ENCODE results near the gene GALR3. TPM values are rescaled to one million over a fixed set of nuclear protein-coding genes. Genes with fewer than 3 reads are reported as not detected.

Gene GALR3
- total and polyA plus RNA-seq, 2 experiments from 2014 or later, result 0.29 TPM; not detected in 1

- TF ChIP-seq CTCF (IDR thresholded peaks at IDR 0.05; ENCODE audit: poor library complexity) (no peak), EZH2 (IDR thresholded peaks at IDR 0.05; ENCODE audit: borderline replicate concordance) (no peak)
- no peaks in the 10 kb centered on the region for H3K9me2 ChIP-seq (replicated peaks; ENCODE audit: insufficient read depth)
Measured at GRCh38 chr22:37852418-37852817, 29.2 kb downstream of the GALR3 start.

DNA sequence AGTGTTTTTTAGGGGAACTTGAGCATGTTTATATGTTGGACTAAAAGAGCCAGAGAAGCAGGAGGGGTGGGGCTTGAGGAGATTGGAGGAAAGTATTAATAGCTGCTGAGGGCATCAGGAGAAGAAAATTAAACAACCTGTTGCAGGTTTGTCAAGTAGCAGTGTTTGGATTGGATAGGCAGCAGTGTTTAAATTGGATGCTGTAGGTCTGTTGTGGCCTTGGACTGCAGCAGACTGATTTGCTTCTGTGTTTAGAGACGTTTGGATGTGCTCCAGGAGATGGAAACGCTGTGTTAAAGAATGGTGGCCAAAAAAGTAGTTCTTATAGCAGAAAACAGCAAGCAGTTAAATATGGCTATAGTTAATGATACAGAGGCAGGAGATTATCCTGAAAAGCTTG is 31.8 kb downstream of the GALR3 start:
- no peaks in the 10 kb centered on the region for H3K9me2 ChIP-seq (replicated peaks; ENCODE audit: insufficient read depth)
- no peaks in the 10 kb centered on the region for H4K20me1 ChIP-seq (ENCODE audit: insufficient read depth, poor library complexity, severe bottlenecking)
- peaks cover 70% of the 10 kb centered on the region for H3K79me2 ChIP-seq
- WGBS (ENCODE audit: low lambda C conversion rate, missing lambda C conversion rate), result 77% methylated on average over 2 of the region's 2 CpGs
- no peak for DNase-seq (ENCODE audit: low spot score)
- no peak overlapping the region for H2AFZ ChIP-seq
- H3K4me3 ChIP-seq, result no peak overlapping the region
- peaks cover 3% of the 10 kb centered on the region for H3K36me3 ChIP-seq (replicated peaks; ENCODE audit: insufficient read depth, low read depth)
- H3K4me1 ChIP-seq (ENCODE audit: insufficient read depth), result peaks cover 11% of the 10 kb centered on the region
- no peak for TF ChIP-seq EZH2phosphoT487 (IDR thresholded peaks at IDR 0.05; ENCODE audit: low read depth, severe bottlenecking, unreplicated experiment)
- no peak for TF ChIP-seq EZH2 (IDR thresholded peaks at IDR 0.05; ENCODE audit: borderline replicate concordance)
- TF ChIP-seq CTCF (IDR thresholded peaks at IDR 0.05; ENCODE audit: poor library complexity), result no peak
- H3K27ac ChIP-seq, result no peak overlapping the region
- no peak overlapping the region for H3K4me2 ChIP-seq
- H3K27me3 ChIP-seq, result no peaks in the 10 kb centered on the region
- no peaks in the 10 kb centered on the region for H3K9me3 ChIP-seq (ENCODE audit: low read depth)

More at GRCh38 chr22:37852418-37852817, 29.2 kb downstream of the GALR3 start:
- Histone ChIP-seq H3K4me2 (no peak overlapping the region), H3K79me2 (peaks cover 76% of the 10 kb centered on the region), H2AFZ (no peak overlapping the region), H3K4me1 (ENCODE audit: insufficient read depth) (peaks cover 16% of the 10 kb centered on the region), H3K36me3 (replicated peaks; ENCODE audit: insufficient read depth, low read depth) (peaks cover 3% of the 10 kb centered on the region), H4K20me1 (ENCODE audit: insufficient read depth, poor library complexity, severe bottlenecking) (no peaks in the 10 kb centered on the region), H3K9me3 (ENCODE audit: low read depth) (no peaks in the 10 kb centered on the region), H3K27ac (no peak overlapping the region), H3K27me3 (no peaks in the 10 kb centered on the region), H3K4me3 (no peak overlapping the region)
- no peak for DNase-seq (ENCODE audit: low spot score)
- WGBS (ENCODE audit: low lambda C conversion rate, missing lambda C conversion rate), result 73% methylated on average over 5 of the region's 5 CpGs

DNA sequence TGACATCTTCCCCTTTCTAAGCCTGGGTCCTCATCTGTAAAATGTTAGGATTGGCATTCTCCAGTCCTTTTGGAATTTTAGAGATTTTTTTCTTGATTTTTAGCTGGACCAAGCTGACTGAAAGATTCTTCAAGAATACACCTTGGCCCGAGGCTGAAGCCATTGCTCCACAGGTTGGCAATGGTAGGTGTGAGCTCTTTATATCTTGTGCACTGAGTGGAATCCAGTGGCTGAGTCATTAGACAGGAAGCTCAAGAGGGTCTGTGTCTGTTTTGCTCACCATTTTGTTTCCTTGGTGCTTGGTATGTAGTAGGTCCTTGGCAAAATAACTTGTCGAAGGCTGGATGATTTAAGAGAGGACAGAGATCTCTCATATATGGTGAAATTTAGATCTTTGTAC is 32.3 kb downstream of the GALR3 start:
- Histone ChIP-seq H3K4me3 (no peak overlapping the region), H3K4me1 (ENCODE audit: insufficient read depth) (peaks cover 5% of the 10 kb centered on the region), H3K27ac (no peak overlapping the region), H2AFZ (no peak overlapping the region), H3K27me3 (no peaks in the 10 kb centered on the region), H3K79me2 (peaks cover 64% of the 10 kb centered on the region), H4K20me1 (ENCODE audit: insufficient read depth, poor library complexity, severe bottlenecking) (no peaks in the 10 kb centered on the region), H3K36me3 (replicated peaks; ENCODE audit: insufficient read depth, low read depth) (peaks cover 3% of the 10 kb centered on the region), H3K9me3 (ENCODE audit: low read depth) (no peaks in the 10 kb centered on the region), H3K9me2 (replicated peaks; ENCODE audit: insufficient read depth) (no peaks in the 10 kb centered on the region), H3K4me2 (no peak overlapping the region)
- no peak for TF ChIP-seq CTCF (IDR thresholded peaks at IDR 0.05; ENCODE audit: poor library complexity)
- no peak for TF ChIP-seq EZH2 (IDR thresholded peaks at IDR 0.05; ENCODE audit: borderline replicate concordance)
- no peak for DNase-seq (ENCODE audit: low spot score)
- WGBS (ENCODE audit: low lambda C conversion rate, missing lambda C conversion rate), result 94% methylated on average over 2 of the region's 2 CpGs
